ENCODE data around the gene ADPGK.

DNA sequence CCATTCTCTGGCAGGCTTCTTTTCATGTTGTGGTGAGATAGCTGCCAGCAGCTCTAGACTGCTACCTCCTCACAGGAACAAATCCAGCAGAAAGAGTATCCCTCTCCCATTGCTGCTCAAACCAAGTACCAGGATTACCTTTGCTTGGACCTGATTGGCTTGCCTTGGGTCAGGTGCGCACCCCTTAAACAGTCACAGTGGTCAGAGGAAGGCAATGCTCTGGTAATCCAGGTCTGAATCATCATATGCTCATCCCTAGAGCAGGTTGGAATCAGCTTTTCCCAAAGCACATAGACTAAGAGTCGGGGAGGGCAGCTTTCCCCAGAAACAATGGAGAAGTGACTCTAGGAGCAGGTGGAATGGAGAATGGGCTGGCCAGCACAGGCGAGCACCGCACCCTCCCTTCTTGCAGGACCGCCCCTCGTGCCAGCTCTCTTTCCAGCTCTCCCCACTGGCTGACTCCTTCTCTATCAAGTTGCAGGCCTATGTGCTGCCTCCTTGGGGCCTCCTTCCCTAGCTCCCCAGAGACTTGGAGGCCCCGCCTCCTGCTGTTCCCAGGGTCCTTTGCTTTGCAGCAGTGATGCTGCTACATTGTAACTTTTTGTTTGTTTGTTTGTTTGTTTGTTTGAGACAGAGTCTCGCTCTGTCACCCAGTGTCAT, 29.9 kb upstream of the ADPGK start:
- no peak for TF ChIP-seq CTCF (IDR thresholded peaks at IDR 0.05)
- TF ChIP-seq POLR2A (IDR thresholded peaks at IDR 0.05): no peak
